Stimulated activated CD4-positive, alpha-beta T cell treated with anti-CD3 and anti-CD28 coated beads, Interleukin-15, amount 100 ng/mL, for 1 hour (primary cell): ENCODE data around the gene DPY30.
"Not testable (repeated sequence)": the region's sequence is repeated elsewhere in the genome, so short reads cannot be mapped to it uniquely, and the experiment has no call there.

Experiments
- DNase-seq, 2 donors: peaks; one replicate each; pipeline ENCODE4 v3.0.0-alpha.2; 2020; ENCODE audit warnings: low read depth in 1 of 2, low spot score in 1 of 2

Gene DPY30

GRCh38 chr2:32039447-32040219 lies at the start of gene DPY30:
TSS of gene DPY30 (minus strand) at chr2:32039805. CDS start at chr2:32039456, 349 bp downstream.
- DNase-seq = peak; percentile 73 to 85

GRCh38 chr2:32074134-32074506 lies 34.5 kb upstream of the DPY30 start:
- DNase-seq = no peak

GRCh38 chr2:32067549-32067948 lies 27.9 kb upstream of the DPY30 start:
- DNase-seq = no peak

GRCh38 chr2:32064713-32065112 lies 25.1 kb upstream of the DPY30 start:
- DNase-seq = no peak

GRCh38 chr2:32064021-32064601 lies 24.5 kb upstream of the DPY30 start:
- peak; percentile 2 to 12 for DNase-seq

- peak; percentile 92 to 95 for DNase-seq
These were observed 23.9 kb upstream of the DPY30 start, which contains the start of gene SPAST for GRCh38 chr2:32063310-32064020. TSS of gene SPAST (plus strand) at chr2:32063556. CDS start at chr2:32063832, 276 bp downstream.

GRCh38 chr2:32061973-32062861 lies 22.6 kb upstream of the DPY30 start:
- DNase-seq = no peak

- DNase-seq = no peak
These were observed 21.8 kb upstream of the DPY30 start for GRCh38 chr2:32061430-32061829.

- no peak for DNase-seq
These were observed 20.7 kb upstream of the DPY30 start for GRCh38 chr2:32060266-32060665.

- no peak for DNase-seq
These were observed 18.5 kb upstream of the DPY30 start for GRCh38 chr2:32058130-32058529.

GRCh38 chr2:32054583-32054982 lies 15.0 kb upstream of the DPY30 start:
- not testable (repeated sequence) for DNase-seq

- no peak for DNase-seq
These were observed 12.3 kb upstream of the DPY30 start for GRCh38 chr2:32051836-32052439.

GRCh38 chr2:32043561-32043960 lies 4.0 kb upstream of the DPY30 start:
- no peak for DNase-seq

GRCh38 chr2:32034198-32034887 lies 5.3 kb downstream of the DPY30 start:
- DNase-seq = not testable (repeated sequence)

- not testable (repeated sequence) for DNase-seq
These were observed 20.7 kb downstream of the DPY30 start for GRCh38 chr2:32018789-32019482.

- DNase-seq = no peak
These were observed 26.7 kb downstream of the DPY30 start for GRCh38 chr2:32012872-32013271.

- no peak for DNase-seq
These were observed 28.1 kb downstream of the DPY30 start for GRCh38 chr2:32011485-32011960.

GRCh38 chr2:32010670-32011484 lies 28.7 kb downstream of the DPY30 start, which contains the start of gene MEMO1:
TSS of gene MEMO1 (minus strand) at chr2:32011008. CDS start at chr2:32010247, 761 bp downstream.
- peak; percentile 78 to 92 for DNase-seq
